Myocyte (in vitro differentiated cells): ENCODE measurements around the gene CACNA2D3. TPM values are rescaled to one million over a fixed set of nuclear protein-coding genes. Genes with fewer than 3 reads are reported as not detected.
A peak's percentile ranks its signal among the peaks of the same experiment; 100 is the strongest.

Experiments
- DNase-seq: peaks from one replicate; pipeline ENCODE4 v3.0.0-alpha.2; 2012; ENCODE audit warnings: low read depth
- total RNA-seq: library from RNA; depleted of rRNA; stranded (reverse); fragments of >200 nt; gene quantifications from 2 replicates; pipeline ENCODE4 v1.2.3, GENCODE V29; 2014

CACNA2D3 gene
- total RNA-seq, 1 donor from 2014 or later, result 0.11 TPM

DNA sequence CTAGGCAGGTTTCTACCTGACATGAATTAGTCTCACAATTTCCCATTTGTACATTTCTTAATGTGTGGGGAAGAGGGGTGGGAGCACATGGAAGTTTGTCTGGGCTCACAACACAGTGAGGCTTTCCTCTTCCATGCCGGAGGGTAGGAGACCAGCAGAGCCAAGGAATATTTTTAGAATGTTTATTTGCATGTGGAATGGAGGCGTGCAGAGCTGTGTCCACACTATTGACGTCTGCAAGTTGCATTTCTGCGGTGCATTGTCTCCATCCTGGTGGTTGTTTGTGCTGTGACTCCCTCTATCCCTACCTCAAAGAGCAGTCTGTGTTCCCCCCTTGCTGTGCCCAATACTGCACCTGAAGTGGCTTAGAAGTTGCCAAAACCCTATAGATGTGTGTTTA, 908.6 kb downstream of the CACNA2D3 start:
- no peak for DNase-seq

DNA sequence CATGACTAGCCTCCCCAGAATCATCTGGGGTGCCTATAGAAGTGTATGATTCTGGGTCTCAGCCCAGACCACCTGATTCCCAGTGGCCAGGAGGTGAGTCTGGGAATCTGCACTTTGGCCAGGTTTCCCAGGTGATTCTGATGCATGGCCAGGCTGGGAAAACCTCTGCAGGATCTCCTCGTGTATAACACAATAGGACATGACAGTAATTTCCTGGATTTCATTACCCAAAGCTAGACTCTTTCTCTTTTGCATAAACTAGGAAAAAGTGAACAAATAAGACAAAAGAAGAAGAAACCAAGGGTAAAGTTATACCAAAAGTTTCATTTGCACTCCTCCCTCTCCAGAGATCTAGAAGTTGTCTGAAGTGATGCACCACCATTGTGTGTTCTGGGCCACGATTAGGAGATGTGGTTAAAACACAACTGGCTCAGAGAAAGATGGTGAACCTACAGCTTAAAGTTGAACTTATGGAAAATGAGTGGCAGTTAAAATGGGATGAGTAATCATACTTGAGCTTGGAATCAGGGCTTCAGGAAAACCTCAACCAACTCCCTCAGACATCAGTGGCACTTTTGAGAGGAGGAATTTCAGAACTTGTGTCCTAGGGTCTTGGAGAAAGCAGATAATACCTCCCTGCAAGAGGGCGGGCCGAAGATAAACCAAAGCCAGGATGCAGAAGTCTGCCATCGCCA, 914.7 kb downstream of the CACNA2D3 start:
- no peak for DNase-seq

DNA sequence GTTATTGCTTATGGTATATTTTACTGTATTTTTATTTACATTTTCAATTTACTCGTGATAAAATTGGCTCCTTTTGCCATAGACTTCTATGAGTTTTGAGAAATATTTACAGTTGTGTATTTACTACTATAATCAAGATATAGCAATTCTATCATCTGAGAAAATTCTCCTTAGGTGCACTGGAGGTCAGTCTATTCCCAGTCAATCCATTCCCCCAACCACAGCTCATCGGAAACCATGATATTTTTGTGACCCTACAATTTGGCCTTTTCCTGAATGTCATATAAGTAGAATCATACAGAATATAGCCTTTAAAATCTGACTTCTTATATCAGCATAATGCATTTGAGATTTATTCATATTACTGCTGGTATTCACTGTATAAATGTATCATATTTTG, 920.2 kb downstream of the CACNA2D3 start:
- peak; percentile 51 for DNase-seq

- DNase-seq, result no peak
Observed at GRCh38 chr3:55044486-55044885, 922.1 kb downstream of the CACNA2D3 start.

DNA sequence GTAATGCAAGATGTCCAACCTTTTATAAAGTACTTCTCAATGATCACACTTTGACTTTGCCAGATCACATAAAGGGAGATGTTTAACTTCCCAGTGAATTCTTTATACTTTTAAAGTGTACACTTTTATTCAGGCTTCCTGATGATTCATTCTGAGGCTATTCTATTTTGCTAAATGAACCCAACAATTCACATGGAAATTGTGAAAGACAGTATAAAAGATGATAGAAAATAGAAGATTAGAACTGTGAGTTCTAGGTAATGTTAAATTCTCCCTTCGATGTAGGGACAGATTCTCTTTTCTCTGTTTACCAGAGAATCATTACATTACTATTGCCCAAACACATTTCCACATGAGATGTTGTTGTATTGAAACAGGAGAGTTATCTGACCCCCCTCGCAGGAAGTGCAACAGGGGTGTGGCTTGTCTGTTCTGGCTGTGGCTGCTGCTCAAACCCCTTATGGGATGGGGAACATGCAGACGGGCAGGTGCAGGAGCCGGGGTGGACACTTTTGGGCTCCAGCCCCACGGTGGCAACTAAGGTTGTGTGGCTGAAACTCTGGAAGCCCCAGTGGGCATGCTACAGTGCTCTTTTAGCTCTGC, 936.8 kb downstream of the CACNA2D3 start:
- no peak for DNase-seq

GRCh38 chr3:55060896-55061719, 938.8 kb downstream of the CACNA2D3 start:
- no peak for DNase-seq

DNA sequence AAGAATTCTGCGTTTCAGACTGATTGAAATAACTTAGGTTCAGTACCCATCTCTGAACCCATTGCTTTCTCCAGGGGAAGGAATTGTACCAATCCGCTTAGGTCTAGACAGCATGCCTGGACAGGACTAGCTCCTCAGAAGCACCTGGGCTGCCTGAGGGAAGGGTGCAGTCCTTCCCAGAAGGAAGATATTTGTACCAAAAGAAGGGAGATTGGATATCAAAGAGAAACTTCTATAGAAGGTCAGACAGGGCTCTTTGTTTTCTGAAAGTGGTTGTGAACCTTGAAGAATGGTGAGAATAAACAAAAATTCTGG, 939.3 kb downstream of the CACNA2D3 start:
- DNase-seq, result no peak

DNA sequence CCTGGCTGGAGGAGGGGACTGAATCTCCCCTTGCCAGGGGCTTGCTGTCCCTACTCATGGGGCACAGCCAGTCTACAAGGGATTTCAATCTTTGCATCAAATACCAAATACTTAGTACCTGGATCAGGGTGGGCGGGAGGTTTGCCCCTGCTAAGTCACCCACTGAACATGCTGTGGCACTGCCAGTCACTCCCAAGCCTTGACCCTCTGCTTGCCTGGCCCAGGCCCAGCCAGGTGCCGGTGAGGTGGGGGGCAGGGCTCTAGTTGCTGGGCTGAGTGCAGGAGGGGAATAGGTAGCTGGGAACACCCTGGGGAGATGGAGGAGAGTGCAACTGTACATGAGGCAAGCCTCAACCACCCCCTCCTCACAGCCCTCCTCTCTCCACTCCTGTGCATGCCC, 941.8 kb downstream of the CACNA2D3 start:
- DNase-seq, result no peak

- DNase-seq, result no peak
Observed at GRCh38 chr3:55065331-55065730, 943.0 kb downstream of the CACNA2D3 start.

DNA sequence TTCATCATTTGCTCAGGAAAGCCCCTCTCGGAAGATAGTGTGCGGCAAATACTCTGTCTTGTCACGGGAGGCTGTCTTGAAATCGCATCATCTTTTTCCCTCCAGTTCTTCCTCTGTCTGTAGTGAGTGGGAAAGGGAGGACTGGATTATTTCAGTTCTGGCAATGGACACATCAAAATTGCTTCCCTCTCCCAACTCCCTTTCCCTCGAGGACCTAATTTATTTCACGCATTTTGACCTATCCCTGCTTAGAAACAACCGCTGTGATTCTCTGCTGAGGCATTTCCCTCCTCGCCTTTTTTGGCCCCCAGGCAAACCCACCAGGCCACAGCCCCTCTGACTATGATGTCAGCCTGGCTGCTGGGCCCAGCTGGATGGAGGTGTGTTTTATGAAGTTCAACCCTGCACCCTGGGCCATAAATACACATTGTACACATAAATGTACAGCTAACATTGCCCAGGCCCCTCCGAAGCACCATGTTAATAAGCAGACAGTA, 944.2 kb downstream of the CACNA2D3 start:
- no peak for DNase-seq

DNA sequence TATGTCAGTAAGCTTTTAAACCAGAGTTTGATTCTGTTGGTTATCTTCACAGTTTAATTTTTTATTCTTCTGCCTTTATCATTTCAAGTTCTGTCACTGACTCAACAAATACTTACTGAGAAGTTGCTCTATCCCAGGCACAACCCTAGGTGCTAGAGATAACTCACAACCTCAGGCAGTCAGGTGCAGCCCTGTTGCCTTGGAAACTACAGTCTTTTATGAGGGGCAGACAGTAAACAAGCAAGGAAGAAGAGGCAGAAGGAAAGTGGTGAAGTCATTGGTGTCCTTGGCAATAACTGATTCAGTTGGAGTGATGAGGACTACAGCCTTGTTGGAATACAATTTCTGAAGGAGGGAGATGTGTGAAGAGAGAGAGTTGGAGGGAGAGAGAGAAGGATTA, 947.6 kb downstream of the CACNA2D3 start:
- DNase-seq, result no peak

- no peak for DNase-seq
Observed at GRCh38 chr3:55074796-55075195, 952.4 kb downstream of the CACNA2D3 start.

- no peak for DNase-seq
Observed at GRCh38 chr3:55075846-55076245, 953.5 kb downstream of the CACNA2D3 start.

GRCh38 chr3:55077726-55078125, 955.4 kb downstream of the CACNA2D3 start:
- DNase-seq, result no peak

GRCh38 chr3:55078876-55079275, 956.5 kb downstream of the CACNA2D3 start:
- DNase-seq, result no peak

DNA sequence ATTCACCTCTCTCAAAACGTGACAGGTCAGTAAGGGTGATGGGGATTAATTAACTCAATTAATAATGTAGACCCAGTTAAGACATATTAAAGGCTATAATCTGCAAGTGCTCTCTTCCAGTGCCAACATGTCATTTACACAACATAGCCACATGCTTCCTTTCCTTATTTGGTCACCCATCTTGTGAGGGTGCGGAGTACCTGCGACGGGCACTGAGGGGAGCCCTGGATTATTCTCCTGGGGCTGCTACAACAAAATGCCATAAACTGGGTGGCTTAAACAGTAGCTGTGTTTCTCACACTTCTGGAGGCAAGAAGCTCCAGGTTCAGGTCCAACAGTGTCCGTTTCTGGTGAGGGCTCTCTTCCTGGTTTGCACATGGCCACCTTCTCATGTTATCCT, 962.9 kb downstream of the CACNA2D3 start:
- DNase-seq, result no peak

DNA sequence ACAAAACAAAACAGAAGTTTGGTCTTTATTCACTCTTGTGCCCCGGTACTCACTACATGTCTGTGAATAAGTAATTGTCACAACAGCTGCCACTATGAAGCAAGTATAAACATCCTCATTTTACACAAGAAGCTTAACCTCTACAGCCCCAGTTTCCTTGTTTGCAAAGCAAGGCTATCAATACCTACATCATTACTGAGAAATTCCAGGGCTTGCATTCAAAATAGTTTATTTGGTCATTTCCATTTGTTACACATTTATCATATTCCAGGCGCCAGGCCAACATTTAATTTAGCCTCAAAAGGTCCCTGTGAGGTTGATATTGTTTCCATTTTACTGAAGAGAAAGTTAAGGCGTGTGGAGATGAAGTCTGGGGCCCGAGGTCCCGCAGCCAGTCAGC, 966.9 kb downstream of the CACNA2D3 start:
- peak; percentile 78 for DNase-seq

DNA sequence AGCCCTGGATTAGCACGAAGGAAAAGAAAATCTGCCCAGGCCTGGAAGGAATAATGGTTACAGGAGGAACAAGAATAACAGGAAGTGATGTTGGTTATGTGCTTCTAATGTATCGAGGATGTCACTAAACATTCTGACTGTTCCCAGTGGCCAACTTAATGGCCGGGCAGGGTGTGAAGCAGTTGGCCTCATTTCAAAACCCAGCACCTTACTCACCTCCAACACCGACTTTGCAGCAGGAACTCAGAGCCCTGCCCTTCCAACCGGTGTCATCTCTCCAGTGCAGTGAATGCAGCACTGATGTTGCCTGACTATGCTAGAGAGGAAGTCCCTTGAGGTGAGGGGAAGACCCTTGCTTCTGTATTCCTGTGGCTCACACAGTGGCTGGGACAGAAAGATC, 967.9 kb downstream of the CACNA2D3 start:
- DNase-seq, result no peak

- DNase-seq, result no peak
Observed at GRCh38 chr3:55090746-55091145, 968.4 kb downstream of the CACNA2D3 start.

- DNase-seq, result peak; percentile 39
Observed at GRCh38 chr3:55091381-55092225, 969.3 kb downstream of the CACNA2D3 start.

DNA sequence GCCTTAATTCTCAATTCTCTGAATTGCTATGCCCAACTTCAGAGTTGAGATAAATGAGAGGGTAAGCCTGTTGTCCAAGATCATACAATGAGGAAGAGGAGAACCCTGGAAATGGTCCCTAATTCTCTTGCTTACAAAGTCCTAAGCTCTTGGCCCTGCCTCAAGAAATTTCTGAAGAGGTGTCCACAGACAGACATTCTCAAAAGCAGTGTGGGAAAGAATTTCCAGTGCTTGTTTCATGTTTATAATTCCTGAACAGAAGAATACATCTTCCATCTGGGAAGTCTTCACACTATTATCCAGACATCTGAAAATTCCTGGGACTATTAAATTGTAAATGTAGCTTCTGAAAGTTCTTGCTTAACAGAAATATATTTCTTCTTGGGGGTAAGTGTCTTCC, 972.3 kb downstream of the CACNA2D3 start:
- no peak for DNase-seq
